H1 (cell line): Measurements from ENCODE around the gene FHAD1. TPM values are rescaled to one million over a fixed set of nuclear protein-coding genes. Genes with fewer than 3 reads are reported as not detected.

Source experiments
- CTCF ChIA-PET: fragments of 300-600 bp; sonication (Branson Sonifier 250); formaldehyde crosslinking; loops from one replicate; lab custom pipeline; 2021; ENCODE audit not compliant: partially characterized antibody; lab: Charles Lee
- POLR2A ChIA-PET: fragments of 300-600 bp; sonication (Branson Sonifier 250); formaldehyde crosslinking; loops from one replicate; lab custom pipeline; 2021; ENCODE audit warnings: inconsistent platforms; ENCODE audit not compliant: partially characterized antibody; lab: Charles Lee
- DNase-seq, 2 experiments: peaks; one replicate each; pipeline versions ENCODE4 v3.0.0 to v3.0.0-alpha.2; 2010 to 2022; ENCODE audit warnings: low spot score in 2 of 2, low read depth in 1 of 2, mixed read lengths in 1 of 2
- FAIRE-seq: peaks from 2 replicates; lab custom pipeline; 2011; peaks lifted over from hg19 to GRCh38; lab: Jason Lieb, UNC
- H2AFZ ChIP-seq: 2 replicates; pipeline ENCODE4 v1.8.1; 2012; ENCODE audit warnings: low read length, inconsistent platforms
- H2AK5ac ChIP-seq: 2 replicates; pipeline ENCODE4 v1.6.1; 2013; ENCODE audit warnings: low read depth, low read length
- H2BK120ac ChIP-seq: replicated peaks from 2 replicates; pipeline ENCODE3; 2013; ENCODE audit warnings: low read depth, low read length, inconsistent platforms
- H2BK12ac ChIP-seq: 2 replicates; pipeline ENCODE4 v1.6.1; 2013; ENCODE audit warnings: low read depth, low read length
- H2BK15ac ChIP-seq: 2 replicates; pipeline ENCODE4 v1.6.1; 2013; ENCODE audit warnings: low read length
- H2BK20ac ChIP-seq: 2 replicates; pipeline ENCODE4 v1.6.1; 2013; ENCODE audit warnings: low read length
- H2BK5ac ChIP-seq: 2 replicates; pipeline ENCODE4 v1.6.1; 2013; ENCODE audit warnings: low read depth, low read length
- H3K14ac ChIP-seq: 2 replicates; pipeline ENCODE4 v1.6.1; 2013; ENCODE audit warnings: inconsistent platforms; ENCODE audit not compliant: insufficient read length
- H3K18ac ChIP-seq: 2 replicates; pipeline ENCODE4 v1.6.1; 2013; ENCODE audit warnings: low read length; ENCODE audit errors: extremely low read depth
- H3K23ac ChIP-seq: 2 replicates; pipeline ENCODE4 v1.6.1; 2013; ENCODE audit warnings: inconsistent platforms; ENCODE audit not compliant: insufficient read length
- H3K23me2 ChIP-seq: 2 replicates; pipeline ENCODE4 v1.6.1; 2013; ENCODE audit warnings: low read depth, low read length
- H3K27ac ChIP-seq: 2 replicates; pipeline ENCODE4 v1.6.1; 2011; ENCODE audit warnings: low read depth, low read length, inconsistent platforms
- H3K27me3 ChIP-seq, 4 experiments: replicated peaks in 1 of 4; 1 replicate in 1 of 4; 2 replicates in 3 of 4; pipeline versions ENCODE4 v1.6.1 to v1.8.1; 2011 to 2013; ENCODE audit warnings: low read length in 3 of 4, mild to moderate bottlenecking in 3 of 4, inconsistent platforms in 2 of 4, mixed read lengths in 2 of 4, moderate library complexity in 1 of 4; ENCODE audit not compliant: control insufficient read depth in 3 of 4, insufficient read depth in 3 of 4; ENCODE audit errors: extremely low read depth in 1 of 4
- H3K36me3 ChIP-seq, 4 experiments: 2 replicates each; pipeline versions ENCODE4 v1.6.1 to v1.8.1; 2011 to 2013; ENCODE audit warnings: mild to moderate bottlenecking in 4 of 4, low read length in 3 of 4, moderate library complexity in 2 of 4, control low read depth in 1 of 4, inconsistent platforms in 1 of 4; ENCODE audit not compliant: insufficient read depth in 4 of 4, control insufficient read depth in 2 of 4
- H3K4ac ChIP-seq: replicated peaks from 2 replicates; pipeline ENCODE3; 2013; ENCODE audit warnings: low read length, low read depth, mixed read lengths, inconsistent platforms; ENCODE audit not compliant: insufficient read length
- H3K4me1 ChIP-seq, 4 experiments: replicated peaks in 1 of 4; 1 replicate in 1 of 4; 2 replicates in 3 of 4; pipeline versions ENCODE4 v1.6.1 to v1.8.1; 2011 to 2013; ENCODE audit warnings: low read length in 3 of 4, inconsistent platforms in 2 of 4, mixed read lengths in 1 of 4; ENCODE audit not compliant: insufficient read depth in 4 of 4, control insufficient read depth in 3 of 4
- H3K4me2 ChIP-seq, 2 experiments: 2 replicates each; pipeline versions ENCODE4 v1.6.1 to v1.8.1; 2011 to 2013; ENCODE audit warnings: low read depth in 2 of 2, low read length in 2 of 2, control low read depth in 1 of 2, inconsistent platforms in 1 of 2, mild to moderate bottlenecking in 1 of 2; ENCODE audit not compliant: insufficient read depth in 1 of 2
- H3K4me3 ChIP-seq, 4 experiments: fragments of 200-600, 300-600 bp in 1 of 4; sonication (generic), shearing (Covaris generic), sonication (Bioruptor Twin) in 1 of 4; 2 replicates each; pipeline versions ENCODE4 v1.5.1 to v1.8.1; 2011 to 2016; ENCODE audit warnings: low read length in 4 of 4, low read depth in 3 of 4, control low read depth in 2 of 4, inconsistent platforms in 2 of 4, mild to moderate bottlenecking in 2 of 4, mixed read lengths in 1 of 4, moderate library complexity in 1 of 4; ENCODE audit not compliant: insufficient read depth in 2 of 4; ENCODE audit errors: extremely low read depth in 1 of 4
- H3K56ac ChIP-seq: replicated peaks from 2 replicates; pipeline ENCODE3; 2013; ENCODE audit warnings: low read depth, mild to moderate bottlenecking, mixed read lengths, low read length, inconsistent platforms; ENCODE audit not compliant: insufficient read length
- H3K79me1 ChIP-seq: 2 replicates; pipeline ENCODE4 v1.6.1; 2013; ENCODE audit warnings: low read depth, low read length, control low read depth
- H3K79me2 ChIP-seq, 2 experiments: 2 replicates each; pipeline versions ENCODE4 v1.6.1 to v1.8.1; 2012 to 2013; ENCODE audit warnings: low read length in 2 of 2, mild to moderate bottlenecking in 2 of 2, inconsistent platforms in 1 of 2; ENCODE audit not compliant: insufficient read depth in 2 of 2, control insufficient read depth in 1 of 2
- H3K9ac ChIP-seq, 4 experiments: replicated peaks in 1 of 4; 1 replicate in 1 of 4; 2 replicates in 3 of 4; pipeline versions ENCODE4 v1.6.1 to v1.8.1; 2011 to 2013; ENCODE audit warnings: low read depth in 3 of 4, low read length in 3 of 4, control low read depth in 2 of 4, mild to moderate bottlenecking in 2 of 4, moderate library complexity in 2 of 4, inconsistent platforms in 1 of 4; ENCODE audit errors: extremely low read depth in 1 of 4
- H3K9me3 ChIP-seq, 2 experiments: 2 replicates each; pipeline versions ENCODE4 v1.6.1 to v1.8.1; 2012 to 2013; ENCODE audit warnings: mild to moderate bottlenecking in 2 of 2, moderate library complexity in 2 of 2, control low read depth in 1 of 2, inconsistent platforms in 1 of 2, low read depth in 1 of 2, low read length in 1 of 2, mixed read lengths in 1 of 2; ENCODE audit not compliant: insufficient read depth in 2 of 2
- H4K20me1 ChIP-seq, 2 experiments: replicated peaks in 1 of 2; 2 replicates each; pipeline versions ENCODE3 to v1.8.1; 2011 to 2013; ENCODE audit warnings: inconsistent platforms in 2 of 2, low read length in 2 of 2, mild to moderate bottlenecking in 1 of 2; ENCODE audit not compliant: insufficient read depth in 2 of 2, control insufficient read depth in 1 of 2
- H4K5ac ChIP-seq: 2 replicates; pipeline ENCODE4 v1.6.1; 2013; ENCODE audit warnings: low read length, low read depth, mixed read lengths, inconsistent platforms; ENCODE audit not compliant: insufficient read length
- H4K8ac ChIP-seq: 2 replicates; pipeline ENCODE4 v1.8.0; 2013; ENCODE audit warnings: mild to moderate bottlenecking, moderate library complexity, low read length, inconsistent platforms; ENCODE audit not compliant: insufficient read depth; ENCODE audit errors: extremely low read depth
- H4K91ac ChIP-seq: replicated peaks from 2 replicates; pipeline ENCODE3; 2013; ENCODE audit warnings: low read length, mixed read lengths, inconsistent platforms; ENCODE audit not compliant: insufficient read length
- BCL11A ChIP-seq, 2 experiments: IDR thresholded peaks; one replicate each; pipeline ENCODE4 v1.6.1; 2011; ENCODE audit warnings: low read depth in 2 of 2, low read length in 2 of 2, mild to moderate bottlenecking in 2 of 2
- CBX5 ChIP-seq: fragments of 300-800, 300-1000 bp; sonication (generic); IDR thresholded peaks from 2 replicates; pipeline ENCODE4 v1.7.1; 2016; ENCODE audit warnings: antibody characterized with exemption, low read length, low read depth
- CHD2 ChIP-seq: IDR thresholded peaks from 2 replicates; pipeline ENCODE4 v1.6.1; 2012; ENCODE audit warnings: low read length, improper control_type of control experiment
- CREB1 ChIP-seq: IDR thresholded peaks from 2 replicates; pipeline ENCODE4 v1.6.1; 2012; ENCODE audit warnings: inconsistent platforms
- POLR2A ChIP-seq, 2 experiments: IDR thresholded peaks; 1 replicate in 1 of 2; 2 replicates in 1 of 2; pipeline ENCODE4 v1.6.1; 2011; ENCODE audit warnings: low read depth in 2 of 2, low read length in 2 of 2, mild to moderate bottlenecking in 2 of 2; ENCODE audit errors: control extremely low read depth in 1 of 2
- RNF2 ChIP-seq: fragments of 200-900, 300-1000 bp; sonication (generic); IDR thresholded peaks from 2 replicates; pipeline ENCODE4 v1.7.1; 2016; ENCODE audit warnings: borderline replicate concordance, low read depth, mild to moderate bottlenecking, antibody characterized with exemption, low read length; ENCODE audit not compliant: poor library complexity, severe bottlenecking; ENCODE audit errors: missing control alignments
- TAF7 ChIP-seq: optimal IDR thresholded peaks from 2 replicates; pipeline ENCODE3; 2011; ENCODE audit warnings: low read depth, mild to moderate bottlenecking, inconsistent platforms, low read length, moderate library complexity, borderline replicate concordance
- ZNF274 ChIP-seq: IDR thresholded peaks from 2 replicates; pipeline ENCODE4 v1.7.0; 2012; ENCODE audit warnings: low read length, borderline replicate concordance; ENCODE audit errors: extremely low read depth
- WGBS, 2 experiments: shearing (Covaris generic) in 1 of 2; methylation state at CpG; one replicate each; pipeline versions ENCODE4 v1.1.6 to v1.1.7; 2013 to 2015; ENCODE audit warnings: low lambda C conversion rate in 2 of 2, mixed read lengths in 2 of 2, inconsistent platforms in 1 of 2, low coverage in 1 of 2, missing lambda C conversion rate in 1 of 2; ENCODE audit not compliant: insufficient replicate concordance in 2 of 2, insufficient coverage in 1 of 2, insufficient read length in 1 of 2; ENCODE audit errors: extremely low coverage in 1 of 2, missing lambda C conversion rate in 1 of 2; 5-methylcytosine and 5-hydroxymethylcytosine counted together
- polyA plus RNA-seq, 7 experiments: library from polyadenylated mRNA; depleted of rRNA in 3 of 7; stranded (reverse) in 5 of 7; unstranded in 2 of 7; fragments of >200 nt in 5 of 7; fragments of 200-250 nt in 2 of 7; gene quantifications; 1 replicate in 5 of 7; 2 replicates in 1 of 7; 4 replicates in 1 of 7; pipeline versions ENCODE4 v1.2.1 to v1.2.3, GENCODE V29; 2011 to 2013; ENCODE audit warnings: missing spikeins in 2 of 7, mixed read lengths in 2 of 7
- total RNA-seq: library from RNA; stranded (reverse); fragmentation: NEBNext Ultra II Directional; extraction: Animal tissue kit (Norgen Biotek cat#: 25700); gene quantifications from 2 replicates; pipeline ENCODE4 v1.2.1, GENCODE V29; 2021

Gene FHAD1
- total and polyA plus RNA-seq, 2 of the 8 experiments (the other 6 are each of a cell fraction or from before 2014, with no cell fraction given), result 0.39 to 0.69 TPM

DNA sequence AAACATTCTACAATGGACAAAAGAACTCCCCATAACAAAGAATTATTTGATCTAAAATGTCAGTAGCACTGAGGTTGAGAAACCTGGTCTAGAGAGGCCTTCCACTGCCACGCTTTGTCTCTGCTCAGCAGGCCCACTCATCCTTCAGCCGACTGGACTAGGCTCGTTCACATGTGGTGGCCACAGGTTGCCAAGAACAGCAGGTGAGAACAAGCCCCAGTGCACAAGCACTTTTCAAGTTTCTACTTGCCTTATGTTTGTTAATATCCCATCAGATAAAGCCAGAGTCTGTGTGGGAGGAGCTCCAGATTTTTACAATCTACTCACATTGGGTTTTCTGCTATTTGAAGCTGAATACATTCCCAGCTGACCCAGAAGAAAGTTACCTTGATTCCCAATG, 153.6 kb downstream of the FHAD1 start:
- POLR2A ChIA-PET, result interaction anchor here (1.6 to 1.7 kb wide), 2 partner anchors 13 to 16 kb away, joined by 3 to 5 read pairs; no protein-coding TSS in a partner anchor
- Histone ChIP-seq H2BK20ac (no peak overlapping the region), H3K23me2 (no peaks in the 10 kb centered on the region), H2BK5ac (no peak overlapping the region), H3K36me3 (no peaks in the 10 kb centered on the region), H4K20me1 (no peaks in the 10 kb centered on the region), H2BK15ac (no peak overlapping the region), H4K5ac (no peak overlapping the region), H3K79me1 (no peaks in the 10 kb centered on the region), H3K14ac (no peak overlapping the region), H3K56ac (no peak overlapping the region), H2BK12ac (no peak overlapping the region), H3K9me3 (peaks cover 0 to 9% of the 10 kb centered on the region in 2 experiments; a peak in 2 of 4 replicates)
- no peak for DNase-seq
- TF ChIP-seq BCL11A (IDR thresholded peaks at IDR 0.05; ENCODE audit: low read depth in 2 of 2, low read length in 2 of 2) (no peak), CBX5 (no peak), CREB1 (no peak), ZNF274 (no peak), TAF7 (no peak), RNF2 (no peak), CHD2 (no peak), POLR2A (IDR thresholded peaks at IDR 0.05; ENCODE audit: control extremely low read depth in 1 of 2, low read depth in 2 of 2, low read length in 2 of 2) (no peak)
- TF ChIP-seq, all 59 proteins: peak for 0
- no peak overlapping the region for H4K8ac ChIP-seq
- no peak overlapping the region for H3K18ac ChIP-seq
- no peak for FAIRE-seq
- H3K9ac ChIP-seq, result no peak overlapping the region
- H3K4me2 ChIP-seq, result no peak overlapping the region
- no peak overlapping the region for H3K4ac ChIP-seq
- H2BK120ac ChIP-seq, result no peak overlapping the region
- no peaks in the 10 kb centered on the region for H3K4me1 ChIP-seq
- no peak overlapping the region for H4K91ac ChIP-seq
- 84% methylated on average over 3 of the region's 3 CpGs; no CpG with 5 or more reads in 1 of the 2 experiments for whole genome bisulfite sequencing, 2 experiments
- H3K4me3 ChIP-seq, result no peak overlapping the region
- H3K27me3 ChIP-seq, result no peaks in the 10 kb centered on the region
- CTCF ChIA-PET, result interaction anchor here (0.8 to 3.8 kb wide), 8 partner anchors 9 to 77 kb away, joined by 3 to 11 read pairs (median 3); no protein-coding TSS in a partner anchor
- H2AFZ ChIP-seq, result no peak overlapping the region
- no peak overlapping the region for H3K27ac ChIP-seq
- no peaks in the 10 kb centered on the region for H3K79me2 ChIP-seq
- no peak overlapping the region for H2AK5ac ChIP-seq
- no peak overlapping the region for H3K23ac ChIP-seq
